ENCODE data around the gene MTUS2.

DNA sequence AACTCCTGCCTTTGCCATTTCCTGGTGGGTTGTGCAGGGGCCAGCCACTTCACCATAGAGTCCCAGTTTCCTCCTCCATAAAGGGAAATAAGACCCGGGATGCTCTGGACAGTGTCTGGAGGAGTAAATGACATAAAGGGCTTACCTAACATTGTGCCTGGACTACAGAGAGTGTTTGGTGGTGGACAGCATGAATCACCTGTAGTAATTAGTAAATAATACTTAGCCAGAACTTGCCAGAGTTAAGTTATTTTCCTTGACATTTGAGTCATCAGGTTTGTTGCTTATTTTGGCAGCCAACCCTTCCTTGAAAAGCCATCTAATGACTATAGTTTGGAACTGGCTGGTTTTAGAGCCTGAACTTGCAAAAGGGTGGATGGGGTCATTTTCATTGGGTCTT, 616.2 kb downstream of the MTUS2 start:
- no peak for TF ChIP-seq EZH2 (IDR thresholded peaks at IDR 0.05; ENCODE audit: borderline replicate concordance)
- TF ChIP-seq CTCF (IDR thresholded peaks at IDR 0.05; ENCODE audit: poor library complexity): no peak

Measured in hepatocyte (in vitro differentiated cells).